Measurements from ENCODE around the gene AGXT2. TPM values are rescaled to one million over a fixed set of nuclear protein-coding genes. Genes with fewer than 3 reads are reported as not detected.

The AGXT2 gene, protein sequence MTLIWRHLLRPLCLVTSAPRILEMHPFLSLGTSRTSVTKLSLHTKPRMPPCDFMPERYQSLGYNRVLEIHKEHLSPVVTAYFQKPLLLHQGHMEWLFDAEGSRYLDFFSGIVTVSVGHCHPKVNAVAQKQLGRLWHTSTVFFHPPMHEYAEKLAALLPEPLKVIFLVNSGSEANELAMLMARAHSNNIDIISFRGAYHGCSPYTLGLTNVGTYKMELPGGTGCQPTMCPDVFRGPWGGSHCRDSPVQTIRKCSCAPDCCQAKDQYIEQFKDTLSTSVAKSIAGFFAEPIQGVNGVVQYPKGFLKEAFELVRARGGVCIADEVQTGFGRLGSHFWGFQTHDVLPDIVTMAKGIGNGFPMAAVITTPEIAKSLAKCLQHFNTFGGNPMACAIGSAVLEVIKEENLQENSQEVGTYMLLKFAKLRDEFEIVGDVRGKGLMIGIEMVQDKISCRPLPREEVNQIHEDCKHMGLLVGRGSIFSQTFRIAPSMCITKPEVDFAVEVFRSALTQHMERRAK
- not detected in 5 replicates for total RNA-seq (2022; extraction: Qiagen RNA extraction)

GRCh38 chr5:35047785-35048404, at the start of gene AGXT2:
Gene AGXT2 (minus strand): TSS chr5:35047949. CDS start chr5:35047892, 57 bp downstream.

Other genes starting within 250 kb of the AGXT2 start
- 0.13 to 0.70 TPM (median 0.23 TPM) in 3 of 5 replicates, not detected in the others for gene TTC23L, start 208.8 kb downstream of the AGXT2 start, total RNA-seq (2022; extraction: Qiagen RNA extraction)
- 32.3 to 39.0 TPM (median 35.7 TPM) in 5 replicates for gene RAD1, start 132.4 kb downstream of the AGXT2 start, total RNA-seq (2022; extraction: Qiagen RNA extraction)
- gene BRIX1, start 132.2 kb downstream of the AGXT2 start, total RNA-seq (2022; extraction: Qiagen RNA extraction) = 50.6 to 56.0 TPM (median 53.4 TPM) in 5 replicates
- gene DNAJC21, start 118.4 kb downstream of the AGXT2 start, total RNA-seq (2022; extraction: Qiagen RNA extraction) = 24.5 to 34.6 TPM (median 26.9 TPM) in 5 replicates
- 0.08 to 0.20 TPM (median 0.13 TPM) in 4 of 5 replicates, not detected in the other for gene PRLR, start 182.5 kb upstream of the AGXT2 start, total RNA-seq (2022; extraction: Qiagen RNA extraction)

Measured in A549 treated with CORT108297 at 1 μM for 4 hours (cell line).